K562 (cell line): Measurements from ENCODE around the gene BCAN. TPM values are rescaled to one million over a fixed set of nuclear protein-coding genes. Genes with fewer than 3 reads are reported as not detected.

Source experiments
- ARID2 ChIP-seq: fragments of 450-650 bp; IDR thresholded peaks from 2 replicates; pipeline ENCODE4 v1.6.1; 2017; ENCODE audit warnings: antibody characterized with exemption, mild to moderate bottlenecking
- DPF2 ChIP-seq: fragments of 450-650 bp; IDR thresholded peaks from 2 replicates; pipeline ENCODE4 v1.6.1; 2016
- ETV5 ChIP-seq: sonication (generic); formaldehyde crosslinking; IDR thresholded peaks from 2 replicates; pipeline ENCODE4 v1.4.0; 2020; ENCODE audit warnings: low read depth, mild to moderate bottlenecking, missing genetic modification reagents
- FOSL1 ChIP-seq: fragments of 200-800 bp; sonication (Bioruptor generic); conservative IDR thresholded peaks from 2 replicates; pipeline ENCODE4 v1.6.1; 2016; ENCODE audit warnings: missing genetic modification characterization, missing compliant biosample characterization
- HDGF ChIP-seq: fragments of 450-650 bp; IDR thresholded peaks from 2 replicates; pipeline ENCODE4 v1.6.1; 2016
- HOXB6 ChIP-seq: fragments of 250-450 bp; sonication (Bioruptor Pico); IDR thresholded peaks from 2 replicates; pipeline ENCODE4 v1.5.1; 2022; ENCODE audit warnings: mild to moderate bottlenecking, borderline replicate concordance
- LEF1 ChIP-seq: fragments of 450-650 bp; IDR thresholded peaks from 2 replicates; pipeline ENCODE4 v1.6.1; 2016; ENCODE audit warnings: mild to moderate bottlenecking
- MAFK ChIP-seq: IDR thresholded peaks from 2 replicates; pipeline ENCODE4 v1.6.1; 2011; ENCODE audit warnings: low read length, improper control_type of control experiment
- NCOA4 ChIP-seq: fragments of 450-650 bp; IDR thresholded peaks from 2 replicates; pipeline ENCODE4 v1.6.1; 2018; ENCODE audit warnings: mild to moderate bottlenecking; ENCODE audit not compliant: partially characterized antibody
- SNIP1 ChIP-seq: fragments of 450-650 bp; IDR thresholded peaks from 2 replicates; pipeline ENCODE4 v1.7.1; 2017; ENCODE audit warnings: low read depth, mild to moderate bottlenecking
- TBP ChIP-seq: optimal IDR thresholded peaks from 2 replicates; pipeline ENCODE3; 2011; ENCODE audit warnings: low read depth, low read length, improper control_type of control experiment
- ZNF444 ChIP-seq: fragments of 250-450 bp; sonication (Bioruptor Pico); IDR thresholded peaks from 2 replicates; pipeline ENCODE4 v1.4.0; 2020; ENCODE audit warnings: mild to moderate bottlenecking, moderate library complexity
- polyA plus RNA-seq, 8 experiments: library from polyadenylated mRNA; depleted of rRNA in 4 of 8; stranded (reverse) in 5 of 8; unstranded in 3 of 8; fragments of >200 nt; fragmentation: Nextera tagmentation in 2 of 8; fragmentation: Illumina TruSeq in 1 of 8; extraction: Ambion mirVana in 2 of 8; extraction: Trizol in 1 of 8; gene quantifications; 2 replicates each; pipeline versions ENCODE4 v1.2.1 to v1.2.3, GENCODE V29; 2011 to 2014; ENCODE audit warnings: inconsistent platforms in 1 of 8, missing spikeins in 1 of 8
- total RNA-seq, 7 experiments: library from RNA; depleted of rRNA in 6 of 7; stranded (reverse); fragments of >200 nt in 6 of 7; fragmentation: Illumina TruSeq in 2 of 7; extraction: Trizol in 2 of 7; gene quantifications; 2 replicates each; pipeline versions ENCODE4 v1.2.1 to v1.2.3, GENCODE V29; 2011 to 2021; ENCODE audit warnings: low replicate concordance in 1 of 7
- TF ChIP-seq, protein P1 (sequence below): fragments of 450-650 bp; conservative IDR thresholded peaks from 2 replicates; pipeline ENCODE4 v1.6.1; 2016; ENCODE audit warnings: missing genetic modification characterization, low read depth, mild to moderate bottlenecking, control low read depth, missing compliant biosample characterization
- TF ChIP-seq, protein P2 (sequence below): fragments of 450-650 bp; IDR thresholded peaks from 2 replicates; pipeline ENCODE4 v1.6.1; 2017; ENCODE audit warnings: antibody characterized with exemption, mild to moderate bottlenecking
- TF ChIP-seq, protein P3 (sequence below): IDR thresholded peaks from 2 replicates; pipeline ENCODE4 v1.6.1; 2016; ENCODE audit warnings: missing genetic modification characterization, missing compliant biosample characterization
- TF ChIP-seq, protein P4 (sequence below), 2 experiments: IDR thresholded peaks in 1 of 2; conservative IDR thresholded peaks in 1 of 2; 2 replicates each; pipeline ENCODE4 v1.6.1; 2016; ENCODE audit warnings: low read depth in 2 of 2, mild to moderate bottlenecking in 1 of 2, missing compliant biosample characterization in 1 of 2, missing genetic modification characterization in 1 of 2, moderate library complexity in 1 of 2

The BCAN gene
- total and polyA plus RNA-seq, 9 of the 15 experiments (the other 6 are each of a cell fraction or from before 2014, with no cell fraction given): 0.04 to 0.33 (median 0.14) TPM; not detected in 5

DNA sequence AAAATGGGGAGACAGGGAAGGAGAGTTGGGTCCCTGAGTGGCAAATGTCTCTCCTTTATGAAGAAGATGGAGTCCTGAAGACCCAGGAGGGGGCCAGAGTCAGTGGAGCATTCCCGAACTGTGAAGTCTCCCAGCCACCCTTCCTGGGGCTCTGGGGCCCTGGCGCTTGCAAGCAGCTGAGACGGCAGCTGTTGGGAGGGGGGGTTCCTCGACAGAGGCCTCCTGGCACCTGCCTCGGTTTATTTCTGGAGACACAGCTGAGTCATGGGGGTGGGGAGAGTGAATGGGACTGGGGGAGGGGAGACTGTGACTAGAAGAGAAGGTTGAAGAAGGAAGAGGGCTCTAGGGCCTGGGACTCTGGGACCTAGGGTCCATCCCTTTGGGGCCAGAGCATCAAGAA is 21.3 kb downstream of the BCAN start (continued):
- TF ChIP-seq, protein P1, sequence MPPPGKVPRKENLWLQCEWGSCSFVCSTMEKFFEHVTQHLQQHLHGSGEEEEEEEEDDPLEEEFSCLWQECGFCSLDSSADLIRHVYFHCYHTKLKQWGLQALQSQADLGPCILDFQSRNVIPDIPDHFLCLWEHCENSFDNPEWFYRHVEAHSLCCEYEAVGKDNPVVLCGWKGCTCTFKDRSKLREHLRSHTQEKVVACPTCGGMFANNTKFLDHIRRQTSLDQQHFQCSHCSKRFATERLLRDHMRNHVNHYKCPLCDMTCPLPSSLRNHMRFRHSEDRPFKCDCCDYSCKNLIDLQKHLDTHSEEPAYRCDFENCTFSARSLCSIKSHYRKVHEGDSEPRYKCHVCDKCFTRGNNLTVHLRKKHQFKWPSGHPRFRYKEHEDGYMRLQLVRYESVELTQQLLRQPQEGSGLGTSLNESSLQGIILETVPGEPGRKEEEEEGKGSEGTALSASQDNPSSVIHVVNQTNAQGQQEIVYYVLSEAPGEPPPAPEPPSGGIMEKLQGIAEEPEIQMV (tag): no peak
- TF ChIP-seq ETV5 (CRISPR knock-in tag) (no peak), DPF2 (peak; percentile 43; the same call in 1 of the 2 replicates), HOXB6 (CRISPR knock-in tag) (no peak), MAFK (peak; percentile 8; the same call in 1 of the 2 replicates), NCOA4 (no peak), TBP (no peak), LEF1 (peak; percentile 61; the same call in 1 of the 2 replicates), ARID2 (no peak), SNIP1 (no peak), ZNF444 (CRISPR knock-in tag) (0 out of 2 replicates have a peak, but pooled peaks have one; percentile 34), FOSL1 (0 out of 2 replicates have a peak, but pooled peaks have one; percentile 8), HDGF (no peak)
- TF ChIP-seq, protein P2, sequence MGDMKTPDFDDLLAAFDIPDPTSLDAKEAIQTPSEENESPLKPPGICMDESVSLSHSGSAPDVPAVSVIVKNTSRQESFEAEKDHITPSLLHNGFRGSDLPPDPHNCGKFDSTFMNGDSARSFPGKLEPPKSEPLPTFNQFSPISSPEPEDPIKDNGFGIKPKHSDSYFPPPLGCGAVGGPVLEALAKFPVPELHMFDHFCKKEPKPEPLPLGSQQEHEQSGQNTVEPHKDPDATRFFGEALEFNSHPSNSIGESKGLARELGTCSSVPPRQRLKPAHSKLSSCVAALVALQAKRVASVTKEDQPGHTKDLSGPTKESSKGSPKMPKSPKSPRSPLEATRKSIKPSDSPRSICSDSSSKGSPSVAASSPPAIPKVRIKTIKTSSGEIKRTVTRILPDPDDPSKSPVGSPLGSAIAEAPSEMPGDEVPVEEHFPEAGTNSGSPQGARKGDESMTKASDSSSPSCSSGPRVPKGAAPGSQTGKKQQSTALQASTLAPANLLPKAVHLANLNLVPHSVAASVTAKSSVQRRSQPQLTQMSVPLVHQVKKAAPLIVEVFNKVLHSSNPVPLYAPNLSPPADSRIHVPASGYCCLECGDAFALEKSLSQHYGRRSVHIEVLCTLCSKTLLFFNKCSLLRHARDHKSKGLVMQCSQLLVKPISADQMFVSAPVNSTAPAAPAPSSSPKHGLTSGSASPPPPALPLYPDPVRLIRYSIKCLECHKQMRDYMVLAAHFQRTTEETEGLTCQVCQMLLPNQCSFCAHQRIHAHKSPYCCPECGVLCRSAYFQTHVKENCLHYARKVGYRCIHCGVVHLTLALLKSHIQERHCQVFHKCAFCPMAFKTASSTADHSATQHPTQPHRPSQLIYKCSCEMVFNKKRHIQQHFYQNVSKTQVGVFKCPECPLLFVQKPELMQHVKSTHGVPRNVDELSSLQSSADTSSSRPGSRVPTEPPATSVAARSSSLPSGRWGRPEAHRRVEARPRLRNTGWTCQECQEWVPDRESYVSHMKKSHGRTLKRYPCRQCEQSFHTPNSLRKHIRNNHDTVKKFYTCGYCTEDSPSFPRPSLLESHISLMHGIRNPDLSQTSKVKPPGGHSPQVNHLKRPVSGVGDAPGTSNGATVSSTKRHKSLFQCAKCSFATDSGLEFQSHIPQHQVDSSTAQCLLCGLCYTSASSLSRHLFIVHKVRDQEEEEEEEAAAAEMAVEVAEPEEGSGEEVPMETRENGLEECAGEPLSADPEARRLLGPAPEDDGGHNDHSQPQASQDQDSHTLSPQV: peak; percentile 86
- TF ChIP-seq, protein P3, sequence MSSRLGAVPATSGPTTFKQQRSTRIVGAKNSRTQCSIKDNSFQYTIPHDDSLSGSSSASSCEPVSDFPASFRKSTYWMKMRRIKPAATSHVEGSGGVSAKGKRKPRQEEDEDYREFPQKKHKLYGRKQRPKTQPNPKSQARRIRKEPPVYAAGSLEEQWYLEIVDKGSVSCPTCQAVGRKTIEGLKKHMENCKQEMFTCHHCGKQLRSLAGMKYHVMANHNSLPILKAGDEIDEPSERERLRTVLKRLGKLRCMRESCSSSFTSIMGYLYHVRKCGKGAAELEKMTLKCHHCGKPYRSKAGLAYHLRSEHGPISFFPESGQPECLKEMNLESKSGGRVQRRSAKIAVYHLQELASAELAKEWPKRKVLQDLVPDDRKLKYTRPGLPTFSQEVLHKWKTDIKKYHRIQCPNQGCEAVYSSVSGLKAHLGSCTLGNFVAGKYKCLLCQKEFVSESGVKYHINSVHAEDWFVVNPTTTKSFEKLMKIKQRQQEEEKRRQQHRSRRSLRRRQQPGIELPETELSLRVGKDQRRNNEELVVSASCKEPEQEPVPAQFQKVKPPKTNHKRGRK: no peak
- TF ChIP-seq, protein P4, sequence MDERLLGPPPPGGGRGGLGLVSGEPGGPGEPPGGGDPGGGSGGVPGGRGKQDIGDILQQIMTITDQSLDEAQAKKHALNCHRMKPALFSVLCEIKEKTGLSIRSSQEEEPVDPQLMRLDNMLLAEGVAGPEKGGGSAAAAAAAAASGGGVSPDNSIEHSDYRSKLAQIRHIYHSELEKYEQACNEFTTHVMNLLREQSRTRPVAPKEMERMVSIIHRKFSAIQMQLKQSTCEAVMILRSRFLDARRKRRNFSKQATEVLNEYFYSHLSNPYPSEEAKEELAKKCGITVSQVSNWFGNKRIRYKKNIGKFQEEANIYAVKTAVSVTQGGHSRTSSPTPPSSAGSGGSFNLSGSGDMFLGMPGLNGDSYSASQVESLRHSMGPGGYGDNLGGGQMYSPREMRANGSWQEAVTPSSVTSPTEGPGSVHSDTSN (CRISPR knock-in tag; IDR thresholded peaks at IDR 0.05; ENCODE audit: low read depth): no peak
- TF ChIP-seq, protein P4 (tag; conservative IDR thresholded peaks at IDR 0.05; ENCODE audit: low read depth): no peak
